CD4-positive, CD25-positive, alpha-beta regulatory T cell (primary cell): ENCODE results near the gene MORN5. TPM values are rescaled to one million over a fixed set of nuclear protein-coding genes. Genes with fewer than 3 reads are reported as not detected.

Source experiments
- ATAC-seq, 2 donors: fragments of 150-1000 bp; cut with Tn5 transposase; one replicate each; pipeline ENCODE4 v1.10.0; 2021; ENCODE audit warnings: low read depth in 2 of 2, moderate number of reproducible peaks in 2 of 2, moderate library complexity in 1 of 2
- DNase-seq, 3 donors: peaks; one replicate each; pipeline versions ENCODE4 v3.0.0 to v3.0.0-alpha.2; 2012 to 2022; ENCODE audit warnings: mixed read lengths in 1 of 3
- H3K27ac ChIP-seq: one replicate; pipeline ENCODE4 v1.7.0; 2013; ENCODE audit warnings: mild to moderate bottlenecking, low read length; ENCODE audit not compliant: insufficient read depth, poor library complexity, severe bottlenecking
- H3K27me3 ChIP-seq: one replicate; pipeline ENCODE4 v1.7.0; 2013; ENCODE audit warnings: low read length; ENCODE audit not compliant: control insufficient read depth, insufficient read depth
- H3K36me3 ChIP-seq: one replicate; pipeline ENCODE4 v1.7.0; 2013; ENCODE audit warnings: mild to moderate bottlenecking, low read length, moderate library complexity; ENCODE audit not compliant: control insufficient read depth, insufficient read depth
- H3K4me1 ChIP-seq: 2 replicates; pipeline ENCODE4 v1.7.0; 2013; ENCODE audit warnings: mild to moderate bottlenecking, low read length; ENCODE audit not compliant: insufficient read depth, control insufficient read depth, poor library complexity, severe bottlenecking
- H3K4me3 ChIP-seq: one replicate; pipeline ENCODE4 v1.7.0; 2013; ENCODE audit warnings: low read depth, mild to moderate bottlenecking, low read length, moderate library complexity
- H3K9me3 ChIP-seq, 2 experiments: 1 replicate in 1 of 2; 2 replicates in 1 of 2; pipeline ENCODE4 v1.7.0; 2013; ENCODE audit warnings: low read length in 2 of 2, mild to moderate bottlenecking in 1 of 2, moderate library complexity in 1 of 2; ENCODE audit not compliant: control insufficient read depth in 2 of 2
- H3K27ac Mint-ChIP-seq, 3 donors: one replicate each; pipeline ENCODE4 v1.8.0; 2020 to 2022; ENCODE audit warnings: mild to moderate bottlenecking in 3 of 3, mixed read lengths in 3 of 3, moderate library complexity in 2 of 3
- H3K27me3 Mint-ChIP-seq: one replicate; pipeline ENCODE4 v1.8.0; 2022; ENCODE audit warnings: mild to moderate bottlenecking, mixed read lengths
- H3K36me3 Mint-ChIP-seq: one replicate; pipeline ENCODE4 v1.8.0; 2020; ENCODE audit warnings: mixed read lengths
- H3K4me1 Mint-ChIP-seq, 4 donors: one replicate each; pipeline ENCODE4 v1.8.0; 2020 to 2022; ENCODE audit warnings: mixed read lengths in 4 of 4, mild to moderate bottlenecking in 1 of 4
- H3K4me3 Mint-ChIP-seq, 4 donors: one replicate each; pipeline ENCODE4 v1.8.0; 2020 to 2022; ENCODE audit warnings: mild to moderate bottlenecking in 4 of 4, mixed read lengths in 4 of 4, moderate library complexity in 3 of 4
- H3K9me3 Mint-ChIP-seq, 7 donors: one replicate each; pipeline ENCODE4 v1.8.0; 2020 to 2022; ENCODE audit warnings: mixed read lengths in 7 of 7, mild to moderate bottlenecking in 3 of 7, moderate library complexity in 2 of 7
- polyA plus RNA-seq, 4 donors: library from polyadenylated mRNA; unstranded; fragments of 300-500 nt; fragmentation: Illumina TruSeq; gene quantifications; one replicate each; pipeline ENCODE4 v1.2.3, GENCODE V29; 2021
- total RNA-seq: library from RNA; stranded (reverse); gene quantifications from one replicate; pipeline ENCODE4 v1.2.3, GENCODE V29; 2022

MORN5 gene
- total and polyA plus RNA-seq, 5 donors from 2014 or later, result not detected

DNA sequence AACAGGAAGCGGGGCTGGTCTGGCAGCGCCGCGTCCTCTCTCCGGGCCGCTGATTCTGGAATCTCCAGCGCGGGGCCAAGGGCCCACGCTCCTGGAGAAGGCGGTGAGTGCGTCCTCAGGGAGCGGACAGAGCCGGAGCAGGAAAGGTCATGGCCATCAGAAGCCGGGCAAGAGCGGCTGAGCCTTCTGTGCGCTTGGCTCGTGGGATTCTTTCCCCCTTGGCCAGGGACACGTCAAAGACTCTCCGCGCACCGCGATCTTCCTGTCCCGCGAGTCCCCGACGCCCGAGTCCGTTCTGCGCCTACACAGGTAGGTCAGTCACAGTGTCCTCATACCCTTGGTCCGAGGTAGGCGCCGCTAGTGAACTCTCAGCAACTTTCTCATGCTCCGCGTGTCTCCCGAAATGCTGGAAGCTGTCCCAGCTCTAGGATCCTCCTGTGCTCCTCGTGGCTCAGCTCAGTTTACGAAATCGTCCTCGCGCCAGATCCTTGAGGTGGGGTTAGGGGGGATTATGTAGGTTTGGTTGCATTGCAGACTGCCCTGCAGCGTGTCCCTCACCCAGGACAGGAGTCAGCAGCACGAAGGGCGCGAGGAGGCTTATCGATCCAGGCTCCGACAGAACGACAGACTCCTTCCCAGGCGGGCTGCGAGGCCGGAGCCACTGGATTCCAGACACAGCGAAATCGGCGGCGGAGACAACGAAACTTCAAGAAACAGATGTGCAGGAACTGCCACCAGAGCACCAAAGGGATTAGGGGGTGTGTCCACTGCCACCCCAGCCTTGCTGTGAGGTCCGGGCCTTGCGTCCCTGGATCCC is 60.4 kb downstream of the MORN5 start:
- Mint-ChIP-seq H3K27me3 (peaks cover 95% of the 10 kb centered on the region), H3K4me1 (peaks cover 0 to 39% (median 5%) of the 10 kb centered on the region in 4 donors), H3K36me3 (peaks cover 11% of the 10 kb centered on the region), H3K9me3 (peaks cover 0 to 7% (median 0%) of the 10 kb centered on the region in 7 donors), H3K4me3 (peak overlapping the region in 2 of 4 donors; percentile 52 to 65), H3K27ac (peak overlapping the region in 1 of 3 donors; percentile 57)
- Histone ChIP-seq H3K36me3 (no peaks in the 10 kb centered on the region), H3K27me3 (peaks cover 34% of the 10 kb centered on the region), H3K4me1 (peaks cover 17% of the 10 kb centered on the region), H3K4me3 (no peak overlapping the region), H3K9me3 (no peaks in the 10 kb centered on the region), H3K27ac (no peak overlapping the region)
- ATAC-seq (no peak), DNase-seq (no peak)

DNA sequence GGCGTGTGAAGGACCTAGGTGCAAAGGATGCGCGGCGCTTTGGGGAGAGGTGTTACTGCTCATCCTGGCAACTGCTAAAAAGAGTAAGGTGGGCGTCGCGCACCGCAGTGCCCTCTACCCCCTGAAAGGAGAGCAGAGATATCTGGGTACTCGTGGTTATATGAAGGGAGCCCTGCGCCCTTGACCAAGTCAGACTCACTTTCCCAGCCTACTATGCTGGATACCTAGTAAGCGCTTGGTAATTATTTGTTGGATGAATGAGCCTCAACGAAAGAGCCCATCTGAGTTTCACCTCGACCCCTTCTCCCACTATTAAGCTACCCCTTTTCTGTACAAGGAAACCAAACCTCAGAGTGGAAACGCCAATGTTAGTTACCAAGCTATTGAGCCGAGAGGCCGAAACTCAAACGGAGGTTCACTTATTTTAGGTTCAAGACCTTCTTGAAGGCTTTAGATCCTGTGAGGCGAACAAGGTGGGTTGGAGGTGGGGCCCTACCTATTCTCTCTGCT is 61.0 kb downstream of the MORN5 start:
- peaks cover 0 to 40% (median 5%) of the 10 kb centered on the region in 4 donors for H3K4me1 Mint-ChIP-seq
- peaks cover 0 to 7% (median 0%) of the 10 kb centered on the region in 7 donors for H3K9me3 Mint-ChIP-seq
- H3K27ac Mint-ChIP-seq, result peak overlapping the region in 1 of 3 donors; percentile 57
- Histone ChIP-seq H3K9me3 (no peaks in the 10 kb centered on the region), H3K36me3 (no peaks in the 10 kb centered on the region), H3K4me1 (peaks cover 17% of the 10 kb centered on the region), H3K27me3 (peaks cover 29% of the 10 kb centered on the region), H3K27ac (no peak overlapping the region), H3K4me3 (no peak overlapping the region)
- DNase-seq (no peak), ATAC-seq (no peak)
- H3K4me3 Mint-ChIP-seq, result no peak overlapping the region
- H3K36me3 Mint-ChIP-seq, result peaks cover 11% of the 10 kb centered on the region
- H3K27me3 Mint-ChIP-seq, result peaks cover 89% of the 10 kb centered on the region

DNA sequence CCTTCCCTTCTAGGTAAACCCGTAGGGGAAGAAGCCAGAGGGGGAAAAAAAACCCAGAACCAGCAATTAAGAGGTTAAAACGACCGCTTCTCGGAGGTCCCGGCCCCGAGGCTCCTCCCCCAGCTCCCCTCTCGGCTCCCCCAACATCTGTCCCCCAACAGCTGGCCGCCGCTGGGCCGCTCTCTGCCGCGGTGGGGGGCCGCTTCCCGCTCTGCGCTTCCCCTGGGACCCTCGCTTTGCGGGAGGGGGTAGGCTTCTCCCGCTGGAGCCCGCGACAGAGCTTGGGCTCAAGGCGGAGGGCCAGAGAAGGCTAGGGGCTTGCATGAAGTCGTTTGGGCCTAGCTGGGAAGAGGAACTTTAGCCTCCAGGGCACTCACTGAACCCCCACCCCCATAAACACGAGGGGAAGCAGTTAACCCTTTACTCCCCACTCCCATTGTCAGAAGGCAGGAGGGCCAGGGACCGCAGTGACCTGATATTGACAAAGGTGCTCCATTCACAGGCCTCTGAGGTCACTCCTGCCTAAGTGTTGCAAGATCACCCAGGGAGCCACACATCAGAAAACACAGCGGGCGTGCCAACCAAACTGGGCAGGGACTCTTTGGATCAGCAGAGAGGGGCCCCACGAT is 61.6 kb downstream of the MORN5 start:
- H3K36me3 ChIP-seq, result no peaks in the 10 kb centered on the region
- H3K4me1 ChIP-seq, result peaks cover 17% of the 10 kb centered on the region
- no peak for DNase-seq
- H3K27ac Mint-ChIP-seq, result no peak overlapping the region
- H3K27me3 ChIP-seq, result peaks cover 24% of the 10 kb centered on the region
- peaks cover 86% of the 10 kb centered on the region for H3K27me3 Mint-ChIP-seq
- peaks cover 0 to 7% (median 0%) of the 10 kb centered on the region in 7 donors for H3K9me3 Mint-ChIP-seq
- peaks cover 11% of the 10 kb centered on the region for H3K36me3 Mint-ChIP-seq
- ATAC-seq, result no peak
- H3K27ac ChIP-seq, result no peak overlapping the region
- H3K4me1 Mint-ChIP-seq, result peaks cover 0 to 42% (median 6%) of the 10 kb centered on the region in 4 donors
- no peaks in the 10 kb centered on the region for H3K9me3 ChIP-seq
- H3K4me3 ChIP-seq, result no peak overlapping the region
- no peak overlapping the region for H3K4me3 Mint-ChIP-seq

DNA sequence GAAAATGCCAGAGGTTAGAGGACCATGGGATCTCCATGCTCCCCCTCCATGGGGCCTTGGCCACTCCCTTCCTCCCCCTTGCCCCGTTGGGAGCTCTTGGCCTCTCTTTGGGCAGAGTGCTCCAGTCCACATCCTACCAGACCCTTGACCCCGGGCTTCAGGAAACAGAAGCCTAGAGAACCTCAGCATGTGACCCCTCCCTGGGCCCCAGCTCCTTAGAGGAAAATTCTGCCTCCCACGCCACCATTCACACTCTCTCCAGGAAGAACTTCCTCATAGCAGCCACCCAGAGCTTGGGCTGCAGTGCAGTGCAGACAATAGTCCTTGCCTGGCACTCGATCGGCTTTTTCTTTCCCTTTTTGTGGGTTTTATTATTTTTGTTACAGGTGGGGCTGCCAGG is 63.1 kb downstream of the MORN5 start:
- Histone ChIP-seq H3K9me3 (no peaks in the 10 kb centered on the region), H3K4me1 (peaks cover 17% of the 10 kb centered on the region), H3K36me3 (no peaks in the 10 kb centered on the region), H3K27ac (no peak overlapping the region), H3K4me3 (no peak overlapping the region), H3K27me3 (peaks cover 20% of the 10 kb centered on the region)
- peaks cover 0 to 49% (median 6%) of the 10 kb centered on the region in 4 donors for H3K4me1 Mint-ChIP-seq
- no peak overlapping the region for H3K27ac Mint-ChIP-seq
- peak overlapping the region in 2 of 4 donors; percentile 4 to 20 for H3K4me3 Mint-ChIP-seq
- ATAC-seq, result no peak
- H3K36me3 Mint-ChIP-seq, result peaks cover 11% of the 10 kb centered on the region
- DNase-seq, result no peak
- H3K9me3 Mint-ChIP-seq, result peaks cover 0 to 7% (median 0%) of the 10 kb centered on the region in 7 donors
- peaks cover 79% of the 10 kb centered on the region for H3K27me3 Mint-ChIP-seq

DNA sequence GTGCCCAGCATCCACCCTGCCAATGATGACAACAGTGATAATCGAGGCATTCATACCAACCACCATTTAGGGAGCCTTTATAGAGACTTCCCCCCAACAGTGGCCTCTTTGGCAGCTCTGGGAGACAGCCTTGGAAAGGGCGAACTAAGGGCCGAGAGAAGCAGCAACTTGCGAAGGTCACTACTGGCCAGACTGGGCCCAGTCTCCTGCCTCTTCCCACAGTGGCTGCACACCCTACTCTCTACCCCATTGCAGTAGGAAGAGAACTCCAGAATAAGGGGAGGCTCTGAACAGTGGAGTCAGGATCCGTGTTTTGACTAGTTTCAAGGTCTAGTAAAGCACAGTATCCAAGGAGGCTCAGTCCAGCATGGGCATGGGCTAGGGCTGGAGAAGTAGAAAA is 63.7 kb downstream of the MORN5 start:
- Histone ChIP-seq H3K4me1 (peaks cover 20% of the 10 kb centered on the region), H3K27ac (no peak overlapping the region), H3K9me3 (no peaks in the 10 kb centered on the region), H3K36me3 (no peaks in the 10 kb centered on the region), H3K4me3 (no peak overlapping the region), H3K27me3 (peaks cover 14% of the 10 kb centered on the region)
- ATAC-seq (no peak), DNase-seq (no peak)
- H3K9me3 Mint-ChIP-seq, result peaks cover 0 to 7% (median 0%) of the 10 kb centered on the region in 7 donors
- peaks cover 7% of the 10 kb centered on the region for H3K36me3 Mint-ChIP-seq
- peaks cover 72% of the 10 kb centered on the region for H3K27me3 Mint-ChIP-seq
- no peak overlapping the region for H3K27ac Mint-ChIP-seq
- H3K4me3 Mint-ChIP-seq, result no peak overlapping the region
- H3K4me1 Mint-ChIP-seq, result peaks cover 0 to 44% (median 5%) of the 10 kb centered on the region in 4 donors

GRCh38 chr9:122225312-122226141 is 65.8 kb downstream of the MORN5 start:
- ATAC-seq (no peak), DNase-seq (no peak)
- Mint-ChIP-seq H3K4me1 (peaks cover 0 to 28% (median 2%) of the 10 kb centered on the region in 4 donors), H3K27ac (no peak overlapping the region), H3K9me3 (peaks cover 0 to 5% (median 0%) of the 10 kb centered on the region in 7 donors), H3K27me3 (peaks cover 52% of the 10 kb centered on the region), H3K36me3 (peaks cover 7% of the 10 kb centered on the region), H3K4me3 (no peak overlapping the region)
- peaks cover 23% of the 10 kb centered on the region for H3K27me3 ChIP-seq
- peaks cover 7% of the 10 kb centered on the region for H3K4me1 ChIP-seq
- H3K36me3 ChIP-seq, result no peaks in the 10 kb centered on the region
- no peak overlapping the region for H3K4me3 ChIP-seq
- H3K9me3 ChIP-seq, result no peaks in the 10 kb centered on the region
- no peak overlapping the region for H3K27ac ChIP-seq

- no peak overlapping the region for H3K4me3 ChIP-seq
- H3K27me3 ChIP-seq, result peaks cover 26% of the 10 kb centered on the region
- ATAC-seq, result no peak
- Mint-ChIP-seq H3K4me3 (peak overlapping the region in 2 of 4 donors; percentile 41 to 44), H3K36me3 (peaks cover 7% of the 10 kb centered on the region), H3K9me3 (peaks cover 0 to 5% (median 0%) of the 10 kb centered on the region in 7 donors), H3K27ac (no peak overlapping the region), H3K27me3 (peaks cover 47% of the 10 kb centered on the region), H3K4me1 (peaks cover 0 to 25% (median under 1%) of the 10 kb centered on the region in 4 donors)
- H3K9me3 ChIP-seq, result no peaks in the 10 kb centered on the region
- H3K4me1 ChIP-seq, result peaks cover 5% of the 10 kb centered on the region
- H3K27ac ChIP-seq, result no peak overlapping the region
- DNase-seq, result no peak
- no peaks in the 10 kb centered on the region for H3K36me3 ChIP-seq
These were observed 66.5 kb downstream of the MORN5 start for GRCh38 chr9:122226142-122226757.
